ENCODE measurements around the gene GLIS2.
A peak's percentile ranks its signal among the peaks of the same experiment; 100 is the strongest.

The GLIS2 gene

GRCh38 chr16:4378999-4379690 is 63.3 kb downstream of the GLIS2 start:
- no peak for DNase-seq (ENCODE audit: low read depth in 1 of 2, low spot score in 1 of 2)
- TF ChIP-seq REST (IDR thresholded peaks at IDR 0.05; ENCODE audit: insufficient replicate concordance, low read depth) (no peak), POLR2AphosphoS5 (IDR thresholded peaks at IDR 0.05; ENCODE audit: low read depth) (no peak)
- H3K27ac ChIP-seq (replicated peaks), result no peak overlapping the region
- no peak overlapping the region for H3K4me3 ChIP-seq (replicated peaks; ENCODE audit: insufficient read depth, low read length)
- no peaks in the 10 kb centered on the region for H3K27me3 ChIP-seq (ENCODE audit: insufficient read depth, poor library complexity, severe bottlenecking)

- no peak for TF ChIP-seq REST (IDR thresholded peaks at IDR 0.05; ENCODE audit: insufficient replicate concordance, low read depth)
- no peak for TF ChIP-seq CTCF (IDR thresholded peaks at IDR 0.05; ENCODE audit: insufficient read depth, low read length)
- no peak for TF ChIP-seq SPI1 (IDR thresholded peaks at IDR 0.05; ENCODE audit: borderline replicate concordance, low read depth)
- no peak for TF ChIP-seq GABPA (IDR thresholded peaks at IDR 0.05; ENCODE audit: low read depth)
- 0 out of 2 replicates have a peak, but pooled peaks have one; percentile 5 for TF ChIP-seq POLR2AphosphoS5 (IDR thresholded peaks at IDR 0.05; ENCODE audit: low read depth)
- no peak for DNase-seq (ENCODE audit: low read depth in 1 of 2, low spot score in 1 of 2)
- no peaks in the 10 kb centered on the region for H3K27me3 ChIP-seq (ENCODE audit: insufficient read depth, poor library complexity, severe bottlenecking)
- no peak overlapping the region for H3K27ac ChIP-seq (replicated peaks)
- no peak overlapping the region for H3K4me3 ChIP-seq (replicated peaks; ENCODE audit: insufficient read depth, low read length)
Observed at GRCh38 chr16:4380119-4381063, 64.5 kb downstream of the GLIS2 start.

GRCh38 chr16:4381072-4381934 is 65.4 kb downstream of the GLIS2 start:
- Histone ChIP-seq H3K27me3 (ENCODE audit: insufficient read depth, poor library complexity, severe bottlenecking) (no peaks in the 10 kb centered on the region), H3K4me3 (replicated peaks; ENCODE audit: insufficient read depth, low read length) (no peak overlapping the region), H3K27ac (replicated peaks) (no peak overlapping the region)
- DNase-seq (ENCODE audit: low read depth in 1 of 2, low spot score in 1 of 2), result no peak
- TF ChIP-seq CTCF (IDR thresholded peaks at IDR 0.05; ENCODE audit: insufficient read depth, low read length) (no peak), POLR2AphosphoS5 (IDR thresholded peaks at IDR 0.05; ENCODE audit: low read depth) (0 out of 2 replicates have a peak, but pooled peaks have one; percentile 1)

All from HL-60 (cell line).